Stimulated activated CD8-positive, alpha-beta memory T cell treated with anti-CD3 and anti-CD28 coated beads, Interleukin-15, amount 100 ng/mL, for 4 hours (primary cell): Measurements from ENCODE around the gene MRAP2.
"Not testable (repeated sequence)": the region's sequence is repeated elsewhere in the genome, so short reads cannot be mapped to it uniquely, and the experiment has no call there.

Experiments used
- DNase-seq, 2 donors: peaks; one replicate each; pipeline ENCODE4 v3.0.0-alpha.2; 2020; ENCODE audit warnings: low read depth in 2 of 2

MRAP2 gene

GRCh38 chr6:84077645-84078044, 44.1 kb downstream of the MRAP2 start:
- no peak for DNase-seq

- DNase-seq, result no peak
These were observed 44.8 kb downstream of the MRAP2 start for GRCh38 chr6:84078335-84078734.

- no peak for DNase-seq
These were observed 47.6 kb downstream of the MRAP2 start for GRCh38 chr6:84081222-84081621.

- DNase-seq, result no peak
These were observed 49.2 kb downstream of the MRAP2 start for GRCh38 chr6:84082689-84083265.

DNA sequence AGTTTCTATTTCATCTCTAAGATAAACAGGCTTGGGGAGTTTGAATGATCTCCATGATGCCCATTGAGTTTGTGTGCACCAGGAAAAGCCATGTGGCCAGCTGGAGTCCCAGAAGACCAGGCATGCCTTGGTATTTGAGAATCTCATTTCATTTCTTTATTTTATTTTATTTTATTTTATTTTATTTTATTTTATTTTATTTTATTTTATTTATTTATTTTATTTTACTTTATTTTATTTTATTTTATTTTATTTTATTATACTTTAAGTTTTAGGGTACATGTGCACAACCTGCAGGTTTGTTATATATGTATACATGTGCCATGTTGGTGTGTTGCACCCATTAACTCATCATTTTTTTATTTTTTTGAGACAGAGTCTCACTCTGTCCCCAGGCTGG, 51.1 kb downstream of the MRAP2 start:
- DNase-seq, result not testable (repeated sequence)

DNA sequence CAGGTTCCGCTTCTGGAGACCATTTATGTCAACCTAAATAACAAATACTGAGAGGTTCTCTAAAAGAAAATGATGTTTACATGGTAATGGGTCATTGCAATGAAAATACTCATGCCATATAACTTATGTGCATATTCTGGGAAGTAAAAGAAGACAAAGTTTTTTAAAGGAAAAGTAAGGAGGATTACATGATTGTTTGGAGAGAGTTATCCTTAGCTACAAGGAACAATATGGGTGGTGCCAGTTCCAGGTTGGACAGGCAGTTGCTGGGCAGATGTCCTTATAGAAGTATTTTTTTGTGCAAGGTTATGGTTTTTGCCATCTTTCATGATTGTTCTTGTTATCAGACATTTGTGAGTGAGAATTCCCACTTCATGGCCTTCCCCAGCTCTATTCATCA, 52.5 kb downstream of the MRAP2 start:
- DNase-seq, result no peak

GRCh38 chr6:84086545-84087429, 53.2 kb downstream of the MRAP2 start:
- no peak for DNase-seq

DNA sequence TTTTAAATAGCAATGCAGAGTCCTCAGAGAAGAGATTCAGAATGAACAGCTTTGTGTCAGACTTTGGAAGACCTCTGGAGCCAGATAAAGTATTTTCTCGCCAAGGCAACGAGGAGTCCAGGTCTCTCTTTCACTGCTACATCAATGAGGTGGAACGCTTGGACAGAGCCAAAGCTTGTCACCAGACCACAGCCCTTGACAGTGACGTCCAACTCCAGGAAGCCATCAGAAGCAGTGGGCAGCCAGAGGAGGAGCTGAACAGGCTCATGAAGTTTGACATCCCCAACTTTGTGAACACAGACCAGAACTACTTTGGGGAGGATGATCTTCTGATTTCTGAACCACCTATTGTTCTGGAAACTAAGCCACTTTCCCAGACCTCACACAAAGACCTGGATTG, 55.5 kb downstream of the MRAP2 start:
- no peak for DNase-seq

GRCh38 chr6:84089552-84089951, 56.0 kb downstream of the MRAP2 start:
- no peak for DNase-seq

DNA sequence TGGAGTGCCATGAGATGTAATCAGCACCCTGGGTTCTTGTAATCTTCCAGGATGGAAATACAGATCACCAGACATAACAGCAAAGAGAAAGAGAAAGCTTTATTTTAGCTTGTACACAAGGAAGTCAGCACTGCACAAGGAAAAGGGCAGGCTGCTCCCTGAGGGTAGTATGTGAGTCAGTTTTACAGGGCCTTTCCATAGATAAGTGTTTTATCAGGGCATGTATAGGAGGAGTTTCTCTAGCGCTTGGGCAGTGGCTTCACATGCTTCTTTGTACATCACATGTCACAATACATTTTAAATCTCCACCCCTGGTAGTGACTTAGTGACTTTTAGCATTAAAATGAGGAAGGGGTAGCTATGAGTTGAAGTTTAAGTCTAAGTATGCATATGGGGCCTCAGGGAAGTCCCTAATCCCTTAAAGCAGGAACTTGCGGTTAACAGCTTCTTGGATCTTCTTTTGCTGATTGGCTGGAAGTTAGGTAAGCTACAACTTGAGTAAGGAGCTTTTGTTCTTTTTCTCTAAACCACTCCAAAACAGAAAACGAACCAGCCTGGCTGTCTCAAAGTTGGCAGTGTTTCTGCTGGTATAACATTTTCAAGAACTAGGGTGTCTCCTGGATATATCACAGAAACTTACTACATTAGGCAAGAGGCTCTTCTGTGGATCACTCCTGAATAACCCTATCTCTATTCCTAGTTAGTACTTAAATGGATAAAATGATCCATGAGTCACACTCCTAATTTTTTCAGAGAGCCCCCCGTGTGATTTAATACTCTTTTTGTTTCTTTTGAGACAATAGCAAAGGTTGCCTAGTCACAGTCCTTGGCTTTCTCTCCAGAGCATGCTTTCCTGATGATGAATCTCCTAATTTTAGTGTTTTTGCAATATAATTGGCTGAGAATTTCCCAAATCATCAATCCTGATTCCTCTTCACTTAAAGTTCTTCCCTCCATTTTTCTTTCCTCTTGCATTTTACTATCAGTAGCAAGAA, 60.2 kb downstream of the MRAP2 start:
- no peak for DNase-seq

GRCh38 chr6:84095156-84095555, 61.6 kb downstream of the MRAP2 start:
- DNase-seq, result no peak

GRCh38 chr6:84103029-84103428, 69.5 kb downstream of the MRAP2 start:
- no peak for DNase-seq

- DNase-seq, result not testable (repeated sequence)
These were observed 71.8 kb downstream of the MRAP2 start for GRCh38 chr6:84105215-84105924.

DNA sequence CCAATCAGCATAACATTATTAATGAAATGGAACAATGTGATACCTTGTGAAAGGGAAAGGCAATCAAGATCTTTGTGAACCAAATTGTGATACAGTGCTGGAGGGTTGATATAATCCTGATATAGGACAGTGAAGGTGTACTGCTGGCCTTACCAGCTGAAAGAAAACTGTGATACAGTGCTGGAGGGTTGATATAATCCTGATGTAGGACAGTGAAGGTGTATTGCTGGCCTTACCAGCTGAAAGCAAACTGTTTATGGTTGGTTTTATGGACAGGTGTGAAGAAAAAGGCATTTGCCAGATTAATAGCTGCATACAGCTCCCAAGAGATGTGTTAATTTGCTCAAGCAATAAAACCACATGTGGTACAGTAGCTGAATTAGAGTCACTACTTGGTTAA, 73.9 kb downstream of the MRAP2 start:
- DNase-seq, result no peak

DNA sequence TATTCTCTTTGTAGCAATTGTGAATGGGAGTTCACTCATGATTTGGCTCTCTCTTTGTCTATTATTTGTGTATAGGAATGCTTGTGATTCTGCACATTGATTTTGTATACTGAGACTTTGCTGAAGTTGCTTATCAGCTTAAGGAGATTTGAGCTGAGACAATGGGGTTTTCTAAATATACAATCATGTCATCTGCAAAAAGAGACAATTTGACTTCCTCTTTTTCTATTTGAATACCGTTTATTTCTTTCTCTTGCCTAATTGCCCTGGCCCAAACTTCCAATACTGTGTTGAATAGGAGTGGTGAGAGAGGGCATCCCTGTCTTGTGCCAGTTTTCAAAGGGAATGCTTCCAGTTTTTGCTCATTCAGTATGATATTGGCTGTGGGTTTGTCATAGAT, 77.8 kb downstream of the MRAP2 start:
- not testable (repeated sequence) for DNase-seq

DNA sequence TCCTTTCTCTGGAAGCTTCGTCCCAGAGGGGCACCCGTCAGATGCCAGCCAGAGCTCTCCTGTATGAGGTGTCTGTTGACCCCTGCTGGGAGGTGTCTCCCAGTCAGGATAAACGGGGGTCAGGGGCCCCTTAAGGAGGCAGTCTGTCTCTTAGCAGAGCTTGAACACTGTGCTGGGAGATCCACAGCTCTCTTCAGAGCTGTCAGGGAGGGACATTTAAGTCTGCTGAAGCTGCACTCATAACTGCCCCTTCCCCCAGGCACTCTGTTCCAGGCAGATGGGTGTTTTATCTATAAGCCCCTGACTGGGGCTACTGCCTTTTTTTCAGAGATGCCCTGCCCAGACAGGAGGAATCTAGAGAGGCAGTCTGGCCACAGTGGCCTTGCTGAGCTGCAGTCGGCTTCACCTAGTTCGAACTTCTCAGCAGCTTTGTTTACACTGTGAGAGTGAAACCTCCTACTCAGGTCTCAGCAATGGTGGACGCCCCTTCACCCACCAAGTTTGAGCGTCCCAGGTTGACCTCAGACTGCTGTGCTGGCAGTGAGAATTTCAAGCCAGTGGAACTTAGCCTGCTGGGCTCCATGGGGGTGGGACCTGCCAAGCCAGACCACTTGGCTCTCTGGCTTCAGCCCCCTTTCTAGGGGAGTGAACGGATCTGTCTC, 81.5 kb downstream of the MRAP2 start:
- DNase-seq, result not testable (repeated sequence)

DNA sequence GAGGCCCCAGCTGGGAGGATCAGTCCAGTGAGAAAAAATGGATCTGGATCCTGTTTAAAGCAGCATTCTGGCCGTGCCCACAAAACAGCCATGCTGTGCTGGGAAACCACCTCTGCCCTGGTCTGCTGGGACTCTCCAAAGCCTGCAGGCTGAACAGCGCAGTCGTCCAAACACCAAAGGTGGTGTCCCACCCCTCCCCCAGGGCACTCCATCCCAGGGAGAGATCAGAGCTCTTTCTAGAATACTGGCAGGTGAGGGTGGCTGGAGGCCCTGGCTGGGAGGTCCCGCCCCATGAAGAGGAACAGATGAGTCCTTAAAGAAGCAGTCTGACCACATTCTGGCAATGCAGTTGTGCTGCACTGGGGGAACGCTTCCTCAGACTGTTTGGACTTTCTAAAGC, 84.6 kb downstream of the MRAP2 start:
- no peak for DNase-seq

GRCh38 chr6:84119277-84119676, 85.7 kb downstream of the MRAP2 start:
- DNase-seq, result no peak

DNA sequence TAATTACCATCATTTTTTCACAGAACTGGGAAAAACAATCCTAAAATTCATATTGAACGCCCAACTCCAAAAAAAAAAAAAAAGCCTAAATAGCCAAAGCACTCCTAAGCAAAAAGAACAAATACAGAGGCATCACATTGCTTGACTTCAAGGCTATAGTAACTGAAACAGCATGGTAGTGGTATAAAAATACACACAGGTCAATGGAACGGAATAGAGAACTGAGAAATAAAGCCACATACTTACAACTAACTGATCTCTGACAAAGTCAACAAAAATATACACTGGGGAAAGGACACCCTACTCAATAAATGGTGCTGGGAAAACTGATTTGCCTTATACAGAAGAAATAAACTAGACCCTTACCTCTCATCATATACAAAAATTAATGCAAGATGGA, 89.6 kb downstream of the MRAP2 start:
- DNase-seq, result no peak

GRCh38 chr6:84129588-84129987, 96.0 kb downstream of the MRAP2 start:
- not testable (repeated sequence) for DNase-seq

- not testable (repeated sequence) for DNase-seq
These were observed 99.8 kb downstream of the MRAP2 start for GRCh38 chr6:84133385-84133784.
